Activated naive CD8-positive, alpha-beta T cell treated with anti-CD3 and anti-CD28 coated beads, Interleukin-2, amount 50 U/mL, for 16 hours (primary cell): ENCODE results near the gene SLFN12L.
A peak's percentile ranks its signal among the peaks of the same experiment; 100 is the strongest.
"Not testable (repeated sequence)": the region's sequence is repeated elsewhere in the genome, so short reads cannot be mapped to it uniquely, and the experiment has no call there.

Experiments used
- DNase-seq: peaks from one replicate; pipeline ENCODE4 v3.0.0-alpha.2; 2020; ENCODE audit warnings: low read depth, low spot score

SLFN12L gene

GRCh38 chr17:35537601-35538141 is at the start of gene SLFN12L:
SLFN12L (minus strand) TSS chr17:35537678; CDS start chr17:35522364, 15,314 bp downstream.
- peak; percentile 4 for DNase-seq

DNA sequence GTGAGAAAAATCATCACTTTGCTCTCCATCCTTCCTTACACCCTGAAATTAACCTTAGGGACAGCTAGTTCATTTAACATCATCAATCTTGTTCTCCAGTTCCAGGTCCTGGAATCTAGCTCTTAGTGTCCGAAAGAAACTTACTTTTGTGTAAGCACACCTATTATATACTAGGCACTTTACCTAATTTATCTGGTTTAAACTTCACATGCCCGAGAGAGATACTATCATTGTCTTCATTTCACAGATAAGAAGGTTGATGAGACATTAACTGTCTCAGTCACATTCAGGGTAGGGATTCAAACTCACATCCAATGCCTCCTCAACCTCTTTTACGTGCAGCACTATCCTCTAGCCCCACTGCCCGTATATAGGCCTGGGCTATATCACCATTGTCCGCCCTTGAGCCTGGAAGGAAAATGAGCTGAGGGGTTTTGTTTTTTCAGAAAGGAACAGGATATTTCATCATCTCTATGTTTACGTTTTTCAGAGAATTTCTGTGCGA is 49.1 kb upstream of the SLFN12L start:
- no peak for DNase-seq

DNA sequence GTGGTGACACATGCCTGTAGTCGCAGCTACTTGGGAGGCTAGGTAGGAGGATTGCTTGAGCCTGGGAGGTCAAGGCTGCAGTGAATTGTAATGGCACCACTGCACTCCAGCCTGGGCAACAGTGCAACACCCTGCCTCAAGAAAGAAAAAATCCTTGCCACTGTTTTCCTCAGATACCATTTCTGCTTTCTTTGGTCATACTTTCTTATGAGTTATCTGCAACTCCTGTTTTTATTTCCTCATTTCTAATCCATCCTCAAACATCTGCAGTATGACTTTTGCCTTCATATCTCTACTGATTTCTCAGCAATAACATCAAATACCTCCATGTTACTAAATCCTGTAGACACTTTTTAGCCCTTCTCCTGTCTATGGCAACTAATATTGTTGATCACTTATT is 46.6 kb upstream of the SLFN12L start:
- no peak for DNase-seq

DNA sequence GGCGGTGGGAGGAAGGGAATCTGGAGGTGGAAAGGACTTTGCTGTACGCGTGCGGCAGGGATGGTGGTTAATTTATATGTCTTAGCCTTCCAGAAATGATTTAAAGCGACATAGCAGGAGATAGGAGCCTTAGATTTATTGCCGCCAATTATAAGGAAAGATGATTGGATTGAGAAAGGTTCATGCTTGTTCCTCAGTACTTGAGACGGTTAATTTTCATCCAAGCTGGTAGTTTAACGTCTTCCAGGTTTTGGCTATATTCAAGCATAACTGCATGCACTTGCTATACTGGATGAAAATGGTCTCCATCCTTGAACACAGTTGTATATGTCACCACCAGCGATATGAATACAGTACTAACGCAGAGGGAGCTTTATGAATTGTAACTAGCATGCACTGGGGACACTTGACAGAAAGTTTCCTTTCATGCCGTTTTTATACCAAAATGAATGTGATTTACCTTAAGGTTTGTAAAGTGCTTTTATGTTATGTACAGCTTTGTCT is 41.5 kb upstream of the SLFN12L start:
- DNase-seq: no peak

DNA sequence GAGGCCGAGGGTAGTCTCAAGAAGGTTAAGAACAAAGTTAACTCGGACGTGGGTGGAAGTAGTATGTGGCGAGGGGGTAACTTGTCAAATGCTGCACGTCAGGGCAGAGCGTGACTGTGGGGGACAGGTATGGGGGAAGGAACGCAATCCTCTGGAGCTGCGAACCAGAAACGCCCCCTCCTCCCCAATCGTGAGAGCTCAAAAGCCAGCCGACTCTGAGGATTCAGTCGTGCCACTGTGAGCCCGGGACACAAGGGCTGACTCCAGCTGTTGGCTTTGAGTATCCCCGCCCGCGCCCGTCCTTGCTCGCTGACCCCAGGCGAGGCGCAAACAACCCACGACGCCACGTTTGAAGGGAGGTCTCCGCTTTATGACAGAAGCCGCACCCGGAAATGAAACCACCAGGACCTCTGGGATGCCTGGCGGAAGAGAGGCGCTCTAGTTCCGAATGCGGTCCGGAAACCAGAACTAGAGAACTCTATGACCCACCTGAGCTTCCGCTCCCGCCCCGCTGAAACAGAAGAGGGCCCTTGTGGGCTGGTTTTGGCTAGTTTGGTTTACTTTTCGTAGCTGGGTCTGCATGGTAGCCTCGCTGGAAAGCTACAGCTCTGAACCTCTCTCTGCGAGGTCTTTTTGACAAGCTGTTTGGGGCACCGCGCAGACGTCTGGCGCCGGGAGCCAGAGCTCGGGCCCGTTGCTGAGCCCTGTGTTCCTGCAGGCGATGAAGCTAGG is 40.9 kb upstream of the SLFN12L start, which contains the start of gene PEX12:
Gene PEX12, minus strand, starts transcription at position 375 of the 732 bp plus-strand sequence. CDS start 550 bp downstream, outside the sequence.
- peak; percentile 74 for DNase-seq

DNA sequence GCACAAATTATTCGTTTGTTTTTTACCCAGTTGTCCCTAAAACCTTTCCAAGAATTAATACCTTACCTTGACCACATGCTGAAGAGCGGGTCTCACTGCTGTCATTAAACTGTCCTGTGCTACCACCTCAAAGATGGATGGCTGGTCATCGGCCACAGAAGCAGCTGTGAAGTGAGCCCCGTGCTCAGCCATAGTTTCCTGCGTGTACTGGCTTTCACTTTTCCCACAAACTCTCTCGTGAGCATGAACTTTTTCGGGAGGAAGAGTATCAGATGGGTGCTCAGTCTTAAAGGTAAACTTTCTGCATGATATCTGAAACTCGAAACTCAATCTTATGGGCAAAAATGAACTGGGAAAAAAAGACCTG is 40.3 kb upstream of the SLFN12L start:
- no peak for DNase-seq

GRCh38 chr17:35575759-35576158 is 38.3 kb upstream of the SLFN12L start:
- DNase-seq: no peak

- DNase-seq: no peak
These were observed 31.9 kb upstream of the SLFN12L start for GRCh38 chr17:35569405-35569804.

GRCh38 chr17:35568561-35568960 is 31.1 kb upstream of the SLFN12L start:
- DNase-seq: peak; percentile 28

GRCh38 chr17:35566968-35567367 is 29.5 kb upstream of the SLFN12L start:
- DNase-seq: no peak

DNA sequence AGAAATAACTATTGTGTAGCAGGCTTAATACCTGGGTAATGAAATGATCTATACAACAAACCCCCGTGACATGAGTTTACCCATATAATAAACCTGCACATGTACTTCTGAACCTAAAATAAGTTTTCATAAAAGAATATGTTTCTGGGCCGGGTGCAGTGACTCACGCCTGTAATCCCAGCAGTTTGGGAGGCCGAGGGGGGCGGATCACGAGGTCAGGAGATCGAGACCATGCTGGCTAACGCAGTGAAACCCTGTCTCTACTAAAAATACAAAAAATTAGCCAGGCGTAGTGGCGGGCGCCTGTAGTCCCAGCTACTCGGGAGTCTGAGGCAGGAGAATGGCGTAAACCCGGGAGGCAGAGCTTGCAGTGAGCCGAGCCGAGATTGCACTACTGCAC is 25.7 kb upstream of the SLFN12L start:
- not testable (repeated sequence) for DNase-seq

DNA sequence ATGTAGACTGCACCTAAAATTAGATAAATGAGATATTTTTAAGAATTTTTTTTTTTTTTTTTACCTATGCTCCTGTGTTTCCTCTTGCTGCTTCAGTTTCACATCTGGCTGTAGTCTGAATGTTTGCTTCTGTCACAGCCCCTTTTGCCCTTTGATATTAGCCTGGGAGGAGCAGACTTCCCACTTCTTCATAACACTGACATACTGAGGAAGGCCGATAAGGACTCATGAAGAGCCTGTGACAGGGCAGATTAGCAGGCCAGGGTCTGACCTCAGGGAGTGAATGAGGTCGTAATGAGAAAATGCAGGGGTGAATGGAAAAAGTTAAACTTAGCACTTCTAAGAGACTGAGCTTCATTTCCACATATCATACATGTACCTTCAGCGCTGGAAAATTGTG is 23.2 kb upstream of the SLFN12L start, which contains the start of gene SLFN14:
Gene SLFN14, minus strand, starts transcription at position 117 of the 400 bp plus-strand sequence. CDS start 2,757 bp downstream, outside the sequence.
- DNase-seq: no peak

DNA sequence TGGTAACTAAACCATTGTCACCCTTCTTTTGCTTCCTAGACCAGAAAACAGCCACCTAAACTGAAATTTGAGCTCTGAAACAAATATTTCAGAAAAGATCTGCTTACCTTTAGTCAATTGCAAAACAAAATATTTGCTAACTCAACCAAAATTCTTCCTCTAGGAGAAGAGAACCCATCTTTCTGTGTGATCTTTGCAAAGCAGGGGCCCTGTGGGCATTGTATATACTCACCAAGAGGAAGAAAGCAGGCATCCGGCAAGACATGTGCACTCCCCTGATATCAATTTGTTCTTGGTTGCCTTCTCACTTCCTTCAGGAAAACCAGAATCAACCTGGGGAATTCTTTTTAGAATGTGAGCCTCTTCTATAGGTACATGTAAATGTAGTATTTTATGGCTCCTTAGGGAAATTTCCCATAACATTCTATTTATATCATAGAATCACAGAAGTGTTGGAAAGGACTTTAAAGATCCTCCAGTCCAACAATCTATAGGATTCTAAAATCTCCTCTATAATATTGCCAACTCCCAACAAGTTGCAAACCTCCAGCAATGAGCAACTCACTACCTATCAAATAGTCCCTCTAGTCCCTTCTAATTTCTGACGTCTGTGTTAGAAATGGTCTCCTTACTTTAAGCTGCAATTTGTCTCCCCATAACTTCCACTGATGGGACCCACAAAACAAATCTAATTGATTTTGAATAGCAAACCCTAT is 22.2 kb upstream of the SLFN12L start:
- DNase-seq: no peak

GRCh38 chr17:35557353-35557752 is 19.9 kb upstream of the SLFN12L start:
- no peak for DNase-seq

GRCh38 chr17:35555691-35556090 is 18.2 kb upstream of the SLFN12L start:
- DNase-seq: no peak

GRCh38 chr17:35554668-35555067 is 17.2 kb upstream of the SLFN12L start:
- DNase-seq: no peak

- no peak for DNase-seq
These were observed 15.8 kb upstream of the SLFN12L start for GRCh38 chr17:35553310-35553709.

DNA sequence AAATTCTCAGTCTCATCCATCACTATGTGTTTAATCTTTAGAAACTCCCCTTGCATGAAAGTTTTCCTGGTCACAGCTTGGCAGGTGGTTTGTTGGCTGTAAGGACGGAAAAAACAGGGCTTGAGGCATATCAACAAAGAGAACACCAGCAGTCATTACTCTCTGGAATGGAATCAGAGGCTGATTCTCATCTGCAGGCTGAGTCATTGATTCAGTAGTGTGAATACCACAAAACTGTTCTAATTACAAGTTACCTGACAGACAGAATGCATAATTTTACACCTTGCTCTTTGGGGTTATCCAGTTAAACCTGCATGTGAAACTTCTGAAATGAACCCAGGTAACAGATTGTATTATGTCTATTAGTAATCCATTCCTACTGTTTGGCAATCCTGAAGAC is 11.5 kb upstream of the SLFN12L start:
- no peak for DNase-seq

DNA sequence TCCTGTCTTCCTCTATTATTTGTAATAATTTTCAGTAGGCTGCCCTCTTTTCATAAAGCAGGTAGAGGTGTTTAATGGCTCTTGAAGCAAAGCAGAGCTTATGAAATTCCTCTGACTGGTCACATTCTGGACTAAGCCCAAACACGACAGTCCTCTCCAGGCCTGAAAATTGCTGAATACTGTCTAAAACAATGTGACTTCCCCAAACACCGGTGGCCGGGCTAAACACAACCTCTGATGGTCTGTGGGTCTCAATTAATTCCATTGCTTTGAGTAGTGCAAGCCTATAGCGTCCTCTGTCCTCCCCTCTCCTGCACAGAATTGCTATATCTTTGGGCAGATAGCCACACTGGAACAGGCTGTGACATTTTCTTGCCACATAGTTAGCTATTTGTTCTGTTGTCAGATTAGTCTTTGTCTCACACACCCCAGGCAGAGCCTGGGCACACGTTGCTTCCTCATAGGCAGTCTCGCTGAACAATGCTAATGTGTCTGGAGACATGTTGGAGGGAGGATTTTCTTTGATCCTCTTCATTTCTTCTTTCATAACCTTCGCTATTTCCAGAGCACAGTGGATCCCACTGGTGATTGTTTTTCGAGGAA is 10.8 kb upstream of the SLFN12L start:
- DNase-seq: no peak

GRCh38 chr17:35546487-35546886 is 9.0 kb upstream of the SLFN12L start:
- no peak for DNase-seq

DNA sequence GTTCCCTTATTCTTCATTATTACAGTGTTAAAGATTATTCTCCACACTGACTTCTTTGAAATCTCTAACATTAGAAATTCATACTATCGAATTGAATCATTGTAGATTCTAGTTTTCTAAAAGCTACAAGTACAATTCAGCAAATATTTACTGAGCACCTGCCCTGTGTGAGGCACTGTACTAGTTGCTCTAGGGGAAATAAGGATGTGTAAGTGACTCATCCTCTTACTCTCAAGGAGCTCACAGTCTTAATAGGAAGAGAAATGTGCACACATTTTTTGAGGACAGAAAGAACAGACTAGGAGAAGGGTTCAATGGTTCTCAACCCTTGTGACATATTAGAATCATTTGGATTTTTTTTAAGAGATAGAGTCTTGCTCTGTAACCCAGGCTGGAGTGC is 7.7 kb upstream of the SLFN12L start:
- no peak for DNase-seq

DNA sequence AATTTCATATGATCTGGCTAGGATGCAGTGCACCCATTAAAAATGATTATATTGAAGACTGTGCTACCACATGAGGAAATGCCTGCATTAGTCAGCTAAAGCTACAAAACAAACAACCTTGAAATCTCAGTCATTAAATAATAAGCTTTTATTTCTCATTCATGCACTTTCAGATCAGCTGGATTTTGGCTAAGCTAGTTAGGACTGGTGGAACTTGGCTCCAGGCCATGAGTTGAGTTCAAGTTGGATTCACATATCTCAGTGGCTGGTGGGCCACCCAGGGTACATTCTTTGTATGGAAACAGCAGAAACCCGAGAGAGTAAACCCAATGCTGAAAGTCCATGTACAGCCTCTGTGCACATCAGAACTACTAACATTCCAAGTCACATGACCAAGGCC is 6.4 kb upstream of the SLFN12L start:
- DNase-seq: no peak
